ENCODE results near the gene ANP32D. TPM values are rescaled to one million over a fixed set of nuclear protein-coding genes. Genes with fewer than 3 reads are reported as not detected.

Gene ANP32D
- not detected in 2 replicates for total RNA-seq (ENCODE audit: low replicate concordance)

DNA sequence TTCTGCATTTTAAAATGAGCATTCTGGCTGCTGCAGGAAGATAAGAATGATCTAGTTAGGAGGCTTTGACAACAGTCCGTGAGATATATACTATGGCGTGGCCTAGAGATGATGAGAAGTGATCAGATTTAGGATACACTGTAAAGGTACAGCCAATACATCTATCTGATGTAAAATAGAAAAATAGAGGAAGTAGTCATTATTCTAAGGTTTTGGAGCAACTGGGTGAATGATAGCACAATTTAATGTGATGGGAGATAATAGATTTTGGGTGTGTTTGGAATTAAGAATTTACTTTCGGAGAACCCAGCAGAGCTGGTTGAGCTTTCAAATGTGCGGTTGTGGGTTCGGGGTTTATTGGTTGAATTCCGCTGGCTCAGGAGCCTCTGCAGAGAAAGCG lies at the start of gene ANP32D:
Gene ANP32D (plus strand): TSS at position 301 of the 400 bp plus-strand sequence. CDS start 106 bp downstream, outside the sequence.

DNA sequence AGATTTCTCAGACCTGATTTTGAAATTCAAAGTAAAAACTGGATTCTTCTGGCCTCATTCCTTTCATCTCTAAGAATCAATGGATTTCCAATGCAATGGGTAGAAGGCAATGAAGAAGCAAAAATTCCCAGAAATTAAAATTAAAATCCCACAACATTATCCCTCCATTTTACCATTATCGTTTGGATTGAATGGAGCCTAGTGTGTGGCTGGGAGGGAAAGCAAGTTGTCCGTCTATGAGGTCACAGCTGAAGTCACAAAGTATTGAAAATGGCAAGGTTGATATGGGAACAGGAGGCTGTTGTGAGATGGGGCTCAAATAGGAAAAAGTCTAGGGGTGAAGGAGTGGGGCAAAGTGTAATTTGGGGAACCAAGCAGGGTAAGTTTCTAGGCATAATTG lies 9.8 kb downstream of the ANP32D start, which contains the start of gene C12orf54:
Gene C12orf54 (plus strand): TSS at position 301 of the 400 bp plus-strand sequence. CDS start 799 bp downstream, outside the sequence.

Other genes with a start within 250 kb of the ANP32D start
- 8.4 and 18.8 TPM in 2 replicates for gene ZNF641, start 121.6 kb upstream of the ANP32D start, total RNA-seq (ENCODE audit: low replicate concordance)
- gene C12orf54, start 9.9 kb downstream of the ANP32D start, total RNA-seq (ENCODE audit: low replicate concordance): not detected in 2 replicates
- gene OR8S1, start 53.1 kb downstream of the ANP32D start, total RNA-seq (ENCODE audit: low replicate concordance): not detected in 2 replicates
- not detected in 2 replicates for gene LALBA, start 97.5 kb downstream of the ANP32D start, total RNA-seq (ENCODE audit: low replicate concordance)
- 46.3 and 47.9 TPM in 2 replicates for gene KANSL2, start 209.7 kb downstream of the ANP32D start, total RNA-seq (ENCODE audit: low replicate concordance)
- gene CCNT1, start 244.1 kb downstream of the ANP32D start, total RNA-seq (ENCODE audit: low replicate concordance): 16.0 and 23.8 TPM in 2 replicates